ENCODE data around the gene PECR.

DNA sequence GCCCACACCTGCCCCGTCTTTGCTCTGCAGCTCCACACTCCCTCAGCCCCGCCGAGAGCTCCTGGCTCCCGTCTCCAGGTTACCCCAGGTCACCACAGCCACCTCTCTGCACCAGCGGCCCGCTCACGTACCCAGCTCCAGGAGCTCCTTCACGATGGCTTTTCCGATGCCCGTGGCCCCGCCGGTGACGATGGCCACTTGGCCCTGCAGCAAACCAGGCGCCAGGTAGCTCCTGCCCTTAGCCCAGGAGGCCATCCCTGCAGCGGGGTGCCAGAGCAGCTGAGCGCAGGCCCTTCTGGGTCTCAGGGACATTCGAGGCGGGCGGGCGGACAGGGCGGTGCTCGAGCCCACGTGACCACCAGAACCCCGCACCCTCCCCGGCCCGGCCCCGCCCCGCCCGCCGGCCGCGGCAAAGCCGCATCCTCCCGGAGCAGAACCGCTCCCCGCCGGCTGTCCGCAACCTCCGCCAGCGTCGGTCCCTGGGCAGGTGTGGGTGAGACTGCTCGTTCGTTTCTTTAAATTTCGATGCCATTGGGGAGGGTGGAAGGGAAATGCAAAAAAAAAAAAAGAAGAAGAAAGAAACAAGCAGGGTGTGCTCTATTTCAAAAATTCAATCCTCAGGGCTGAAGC, at the start of gene PECR, which contains the start of gene TMEM169:
- TF ChIP-seq TCF12 (IDR thresholded peaks at IDR 0.05; ENCODE audit: low read depth) (0 out of 2 replicates have a peak, but pooled peaks have one; percentile 23), RAD21 (IDR thresholded peaks at IDR 0.05; ENCODE audit: low read depth) (no peak; the same call in 1 of the 2 replicates), EGR1 (IDR thresholded peaks at IDR 0.05) (no peak), EP300 (IDR thresholded peaks at IDR 0.05; ENCODE audit: borderline replicate concordance) (no peak), CREB1 (IDR thresholded peaks at IDR 0.05; ENCODE audit: low read depth) (no peak), TAF1 (IDR thresholded peaks at IDR 0.05; ENCODE audit: low read depth) (peak; percentile 48; the same call in 1 of the 2 replicates), YY1 (IDR thresholded peaks at IDR 0.05; ENCODE audit: low read depth) (no peak), CEBPB (IDR thresholded peaks at IDR 0.05) (no peak), ZBTB7A (IDR thresholded peaks at IDR 0.05; ENCODE audit: low read depth) (no peak), TEAD4 (IDR thresholded peaks at IDR 0.05) (no peak), FOXM1 (IDR thresholded peaks at IDR 0.05; ENCODE audit: borderline replicate concordance, low read depth) (no peak)
- TF ChIP-seq, protein P1, sequence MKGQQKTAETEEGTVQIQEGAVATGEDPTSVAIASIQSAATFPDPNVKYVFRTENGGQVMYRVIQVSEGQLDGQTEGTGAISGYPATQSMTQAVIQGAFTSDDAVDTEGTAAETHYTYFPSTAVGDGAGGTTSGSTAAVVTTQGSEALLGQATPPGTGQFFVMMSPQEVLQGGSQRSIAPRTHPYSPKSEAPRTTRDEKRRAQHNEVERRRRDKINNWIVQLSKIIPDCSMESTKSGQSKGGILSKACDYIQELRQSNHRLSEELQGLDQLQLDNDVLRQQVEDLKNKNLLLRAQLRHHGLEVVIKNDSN (IDR thresholded peaks at IDR 0.05) = peak; percentile 93

Data from Ishikawa (cell line).